ENCODE results near the gene BRMS1.
A peak's percentile ranks its signal among the peaks of the same experiment; 100 is the strongest.
"Not testable (repeated sequence)": the region's sequence is repeated elsewhere in the genome, so short reads cannot be mapped to it uniquely, and the experiment has no call there.

The BRMS1 gene

GRCh38 chr11:66322732-66323427, 22.0 kb downstream of the BRMS1 start:
- DNase-seq (ENCODE audit: low spot score): no peak

- DNase-seq (ENCODE audit: low spot score): no peak
Measured at GRCh38 chr11:66321606-66322005, 23.3 kb downstream of the BRMS1 start.

GRCh38 chr11:66320748-66321147, 24.2 kb downstream of the BRMS1 start:
- not testable (repeated sequence) for DNase-seq (ENCODE audit: low spot score)

- DNase-seq (ENCODE audit: low spot score): not testable (repeated sequence)
Measured at GRCh38 chr11:66320289-66320688, 24.6 kb downstream of the BRMS1 start.

GRCh38 chr11:66318600-66318970, 26.3 kb downstream of the BRMS1 start:
- no peak for DNase-seq (ENCODE audit: low spot score)

- DNase-seq (ENCODE audit: low spot score): no peak
Measured at GRCh38 chr11:66317723-66318599, 26.9 kb downstream of the BRMS1 start.

- DNase-seq (ENCODE audit: low spot score): no peak
Measured at GRCh38 chr11:66317322-66317722, 27.6 kb downstream of the BRMS1 start.

GRCh38 chr11:66316849-66317251, 28.1 kb downstream of the BRMS1 start, which contains the start of gene CD248:
CD248 (minus strand) TSS chr11:66317044; CDS start chr11:66317027, 17 bp downstream.
- DNase-seq (ENCODE audit: low spot score): no peak

GRCh38 chr11:66315921-66316811, 28.7 kb downstream of the BRMS1 start:
- DNase-seq (ENCODE audit: low spot score): no peak

- no peak for DNase-seq (ENCODE audit: low spot score)
Measured at GRCh38 chr11:66315498-66315885, 29.4 kb downstream of the BRMS1 start.

GRCh38 chr11:66314561-66315497, 30.1 kb downstream of the BRMS1 start:
- no peak for DNase-seq (ENCODE audit: low spot score)

- no peak for DNase-seq (ENCODE audit: low spot score)
Measured at GRCh38 chr11:66314186-66314501, 30.8 kb downstream of the BRMS1 start.

- DNase-seq (ENCODE audit: low spot score): no peak
Measured at GRCh38 chr11:66313321-66314185, 31.4 kb downstream of the BRMS1 start.

GRCh38 chr11:66312549-66313320, 32.2 kb downstream of the BRMS1 start:
- peak; percentile 98 for DNase-seq (ENCODE audit: low spot score)

- peak; percentile 95 for DNase-seq (ENCODE audit: low spot score)
Measured at GRCh38 chr11:66311965-66312548, 32.8 kb downstream of the BRMS1 start.

GRCh38 chr11:66311470-66311964, 33.4 kb downstream of the BRMS1 start:
- DNase-seq (ENCODE audit: low spot score): no peak

- DNase-seq (ENCODE audit: low spot score): not testable (repeated sequence)
Measured at GRCh38 chr11:66310803-66311440, 34.0 kb downstream of the BRMS1 start.

- DNase-seq (ENCODE audit: low spot score): no peak
Measured at GRCh38 chr11:66310324-66310723, 34.6 kb downstream of the BRMS1 start.
